GM21723 (cell line): ENCODE data around the gene SLC7A7.
"Not testable (repeated sequence)": the region's sequence is repeated elsewhere in the genome, so short reads cannot be mapped to it uniquely, and the experiment has no call there.

Source experiments
- ATAC-seq: cut with Tn5 transposase; IDR thresholded peaks from one replicate; pipeline ENCODE4 v1.9.1; 2021; ENCODE audit warnings: mild to moderate bottlenecking, moderate library complexity; ENCODE audit not compliant: unreplicated experiment

The SLC7A7 gene

DNA sequence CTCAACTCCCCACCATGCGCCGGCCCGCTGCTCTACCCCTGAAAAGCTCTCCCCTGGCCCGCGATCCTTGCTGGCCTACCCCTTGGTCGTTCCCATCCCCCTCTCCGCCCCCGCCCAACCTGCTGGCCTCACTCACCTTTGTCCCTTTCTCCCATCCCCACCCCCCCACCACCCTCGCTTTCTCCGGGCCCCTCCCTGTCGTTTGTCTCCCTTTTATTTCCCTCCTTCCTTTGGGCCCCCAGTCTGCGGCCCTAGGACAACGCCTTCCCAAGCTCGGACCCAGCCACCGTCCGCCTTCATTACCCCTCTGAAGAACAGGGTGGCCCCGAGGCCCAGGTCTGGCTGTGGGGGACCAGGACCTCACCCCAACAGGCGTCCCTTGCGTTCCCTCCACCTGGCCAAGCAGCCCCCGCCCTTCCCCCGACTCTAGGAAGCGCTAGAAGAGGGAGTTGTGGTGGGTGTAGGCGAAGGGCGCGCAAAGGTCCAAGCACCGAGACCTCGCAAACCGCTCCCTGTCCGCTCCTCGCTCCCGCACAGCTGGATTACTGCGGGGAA is 6.9 kb upstream of the SLC7A7 start:
- ATAC-seq = no peak

- no peak for ATAC-seq
Observed at GRCh38 chr14:22821193-22822015, 6.2 kb upstream of the SLC7A7 start.

DNA sequence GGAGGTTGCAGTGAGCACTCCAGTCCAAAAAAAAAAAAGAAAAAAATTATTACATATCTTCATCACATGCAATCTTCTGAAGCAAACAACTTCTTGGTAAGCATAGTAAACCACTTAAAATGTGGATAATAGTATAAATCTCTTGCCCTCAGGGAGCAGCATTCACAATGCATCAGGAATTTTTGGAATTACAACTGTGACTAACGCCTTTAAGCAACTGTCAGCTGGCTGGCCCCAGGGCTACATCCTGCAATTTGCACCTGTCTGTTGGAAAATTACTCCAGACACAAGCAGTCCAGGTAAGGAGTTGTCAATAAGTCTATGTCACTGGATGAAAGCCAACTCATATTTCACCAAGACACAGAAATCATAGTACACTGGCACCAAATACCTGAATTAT is 5.5 kb upstream of the SLC7A7 start:
- ATAC-seq = no peak

GRCh38 chr14:22819151-22819988 is 4.1 kb upstream of the SLC7A7 start:
- no peak for ATAC-seq

GRCh38 chr14:22814373-22814772 is 862 bp downstream of the SLC7A7 start:
- ATAC-seq = no peak

DNA sequence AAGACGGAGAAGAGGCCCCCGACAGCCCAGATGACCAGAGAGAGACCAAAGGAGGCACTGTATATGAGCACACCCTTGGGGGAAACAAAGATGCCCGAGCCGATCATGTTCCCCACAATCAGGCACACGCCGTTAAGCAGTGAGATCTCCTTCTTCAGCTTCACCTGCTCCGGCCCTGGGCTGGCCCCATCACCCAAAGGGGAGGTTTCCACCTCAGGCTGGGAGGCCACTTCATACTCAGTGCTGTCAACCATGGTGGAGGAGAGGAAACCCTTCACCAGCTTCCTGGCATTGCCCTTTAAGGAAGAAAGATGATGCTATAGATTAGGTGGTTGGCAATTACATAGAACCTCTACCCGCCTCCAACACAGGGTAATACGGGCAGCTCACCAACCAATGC is 2.1 kb downstream of the SLC7A7 start:
- ATAC-seq = no peak

- no peak for ATAC-seq
Observed at GRCh38 chr14:22812744-22813143, 2.5 kb downstream of the SLC7A7 start.

DNA sequence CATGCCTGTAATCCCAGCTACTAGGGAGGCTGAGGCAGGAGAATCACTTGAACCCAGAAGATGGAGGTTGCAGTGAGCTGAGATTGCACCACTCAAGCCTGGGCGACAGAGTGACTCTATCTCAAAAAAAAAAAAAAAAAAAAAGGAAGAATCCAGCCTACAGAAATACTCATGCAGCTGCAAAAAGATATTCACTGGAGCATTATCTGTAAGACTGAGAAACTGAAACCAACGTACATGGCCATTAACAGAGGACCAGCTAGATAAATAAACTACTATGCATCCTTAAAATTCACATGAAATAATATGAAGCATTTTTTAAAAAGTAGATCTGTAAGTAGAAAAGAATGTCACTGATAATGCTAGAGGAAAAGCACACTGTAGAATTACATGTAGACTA is 3.5 kb downstream of the SLC7A7 start:
- ATAC-seq = no peak

GRCh38 chr14:22808388-22809209 is 6.6 kb downstream of the SLC7A7 start:
- ATAC-seq = no peak

DNA sequence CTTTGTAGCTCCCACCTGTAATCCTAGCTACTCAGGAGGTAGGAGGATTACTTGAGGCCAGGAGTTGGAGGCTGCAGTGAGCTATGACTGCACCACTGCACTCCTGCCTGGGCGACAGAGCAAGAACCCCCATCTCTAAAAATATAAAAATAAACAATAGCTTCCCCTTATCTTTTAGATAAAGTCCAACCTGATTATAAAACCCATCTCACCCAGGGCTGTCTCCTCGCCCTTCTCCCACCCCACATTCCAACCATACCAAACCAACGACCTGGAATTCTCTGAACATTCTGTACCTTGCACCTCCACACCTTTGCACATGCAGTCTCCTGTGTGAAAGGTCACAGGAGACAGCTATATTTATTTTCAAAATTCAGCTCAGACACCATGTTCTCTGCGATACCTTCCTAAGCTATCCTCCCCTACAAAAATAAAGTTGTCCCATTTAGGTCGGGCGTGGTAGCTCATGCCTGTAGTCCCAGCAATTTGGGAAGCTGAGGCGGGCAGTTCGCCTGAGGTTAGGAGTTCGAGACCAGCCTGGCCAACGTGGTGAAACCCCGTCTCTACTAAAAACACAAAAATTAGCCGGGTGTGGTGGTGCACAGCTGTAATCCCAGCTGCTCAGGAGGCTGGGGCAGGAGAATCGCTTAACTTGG is 7.7 kb downstream of the SLC7A7 start:
- ATAC-seq = no peak

DNA sequence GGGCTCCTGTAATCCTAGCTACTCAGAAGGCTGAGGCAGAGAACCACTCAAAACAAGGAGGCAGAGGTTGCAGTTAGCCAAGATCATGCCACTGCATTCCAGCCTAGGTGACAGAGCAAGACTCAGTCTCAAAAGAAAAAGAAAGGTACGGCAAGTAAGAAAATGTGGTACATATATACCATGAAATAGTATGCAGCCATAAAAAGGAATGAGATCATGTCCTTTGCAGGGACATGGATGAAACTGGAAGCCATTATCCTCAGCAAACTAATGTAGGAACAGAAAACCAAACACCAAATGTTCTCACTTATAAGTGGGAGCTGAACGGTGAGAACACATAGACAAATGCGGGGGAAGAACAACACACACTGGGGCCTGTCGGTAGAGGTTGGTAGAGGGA is 10.0 kb downstream of the SLC7A7 start:
- not testable (repeated sequence) for ATAC-seq

DNA sequence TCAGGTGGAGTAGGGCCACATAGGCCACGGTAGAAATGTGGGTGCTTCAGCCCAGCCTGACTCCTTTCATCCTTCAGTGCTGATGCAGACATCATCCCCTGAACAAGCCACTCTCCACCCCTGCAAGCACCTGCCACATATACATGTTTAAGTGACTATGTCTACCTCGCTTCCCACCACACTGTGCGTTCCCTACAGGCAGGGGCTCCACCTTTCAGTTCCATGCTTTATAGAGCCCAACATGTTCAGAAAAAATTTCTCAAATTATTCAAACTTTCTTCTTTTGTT is 11.6 kb downstream of the SLC7A7 start:
- ATAC-seq = peak; percentile 39

GRCh38 chr14:22802860-22803686 is 12.2 kb downstream of the SLC7A7 start:
- peak; percentile 59 for ATAC-seq

DNA sequence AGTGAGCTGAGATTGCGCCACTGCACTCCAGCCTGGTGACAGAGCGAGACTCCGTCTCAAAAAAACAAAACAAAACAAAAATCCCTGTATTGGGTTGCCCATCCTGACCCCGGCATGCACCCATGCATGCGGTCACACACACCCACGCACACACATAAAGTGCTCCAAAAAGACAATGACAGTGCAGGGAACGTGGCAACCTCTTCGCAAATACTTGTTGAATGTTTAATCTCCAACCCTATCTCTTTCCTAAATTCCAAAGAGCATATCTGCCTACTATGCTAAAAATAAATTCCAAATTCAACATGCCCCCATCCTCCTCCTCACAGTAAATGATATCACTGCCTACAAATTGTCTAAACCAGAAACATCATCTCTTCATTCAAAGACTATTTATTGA is 13.5 kb downstream of the SLC7A7 start:
- no peak for ATAC-seq

- no peak for ATAC-seq
Observed at GRCh38 chr14:22800346-22800745, 14.9 kb downstream of the SLC7A7 start.

DNA sequence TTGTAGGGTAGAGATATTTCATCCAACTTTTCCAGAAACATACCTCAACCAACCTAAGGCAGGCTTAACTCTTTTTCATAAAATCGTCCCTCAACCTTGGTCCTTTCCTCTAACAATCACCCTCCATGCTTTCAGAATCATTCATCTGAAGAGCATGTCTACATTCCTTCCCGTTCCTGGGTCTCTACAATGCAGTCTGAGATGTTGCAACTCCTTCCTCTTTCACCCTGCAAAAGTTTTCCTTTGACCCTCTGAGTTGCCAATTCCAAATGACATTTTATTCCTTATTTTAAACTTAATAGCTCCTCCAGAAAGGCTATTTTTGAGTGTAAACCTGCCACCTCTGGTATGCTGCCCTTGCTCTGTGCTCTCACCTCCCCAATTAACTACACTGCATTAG is 16.7 kb downstream of the SLC7A7 start:
- no peak for ATAC-seq

DNA sequence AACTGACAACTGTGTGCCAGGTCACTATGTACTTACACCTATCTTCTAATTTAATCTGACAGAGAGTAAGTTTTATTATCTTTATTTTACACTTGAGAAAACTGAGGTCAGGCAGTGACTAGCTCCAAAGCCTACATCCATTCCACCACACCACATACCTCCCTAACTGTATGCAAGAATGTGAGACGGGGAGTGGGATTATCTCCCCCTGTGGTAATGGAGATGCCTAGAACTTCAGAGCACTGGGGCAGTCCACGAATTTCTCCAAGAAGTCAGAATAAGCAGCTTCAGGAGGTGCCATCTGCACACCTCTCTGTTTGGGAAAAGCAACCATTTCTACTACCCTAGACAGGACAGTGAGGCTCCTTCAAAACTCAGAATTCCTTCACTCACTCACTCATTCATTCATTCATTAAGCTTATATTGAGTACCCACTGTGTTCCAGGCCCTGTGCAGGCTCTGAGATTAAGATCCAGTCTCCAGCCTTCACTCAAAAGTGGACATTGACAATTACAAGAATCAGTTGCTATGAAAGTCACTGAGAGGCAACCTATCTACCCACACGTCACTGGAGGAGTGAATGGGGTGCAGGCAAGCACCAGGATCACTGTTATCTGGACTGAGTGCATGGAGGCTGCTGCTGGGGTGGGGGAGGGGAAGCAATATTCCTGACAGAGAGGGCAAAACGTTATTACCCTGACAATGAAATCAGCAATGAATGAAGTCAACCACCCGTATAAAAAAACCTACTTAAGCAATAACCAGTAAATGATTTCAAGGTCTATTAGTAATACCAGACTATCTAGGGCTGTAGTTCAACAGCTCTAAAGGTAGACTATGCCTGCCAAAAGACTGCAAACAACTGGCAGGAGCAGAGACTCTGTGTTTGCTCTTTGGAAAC is 18.0 kb downstream of the SLC7A7 start:
- no peak for ATAC-seq

GRCh38 chr14:22796087-22796707 is 19.0 kb downstream of the SLC7A7 start:
- ATAC-seq = peak; percentile 58
